Suprapubic skin (tissue), 3 donors: ENCODE data around the gene DRD3.

ENCODE experiments used
- EP300 ChIP-seq: sonication (generic); formaldehyde crosslinking; IDR thresholded peaks from one replicate; pipeline ENCODE4 v1.6.1; 2017; ENCODE audit warnings: antibody characterized with exemption
- TF ChIP-seq, protein P1 (sequence below), 2 donors: fragments of 200-600 bp in 1 of 2; fragments of 450-650 bp in 1 of 2; sonication (generic) in 1 of 2; IDR thresholded peaks; one replicate each; pipeline ENCODE4 v1.5.1; 2016 to 2019; ENCODE audit warnings: antibody characterized with exemption in 2 of 2, mild to moderate bottlenecking in 1 of 2, moderate library complexity in 1 of 2

DNA sequence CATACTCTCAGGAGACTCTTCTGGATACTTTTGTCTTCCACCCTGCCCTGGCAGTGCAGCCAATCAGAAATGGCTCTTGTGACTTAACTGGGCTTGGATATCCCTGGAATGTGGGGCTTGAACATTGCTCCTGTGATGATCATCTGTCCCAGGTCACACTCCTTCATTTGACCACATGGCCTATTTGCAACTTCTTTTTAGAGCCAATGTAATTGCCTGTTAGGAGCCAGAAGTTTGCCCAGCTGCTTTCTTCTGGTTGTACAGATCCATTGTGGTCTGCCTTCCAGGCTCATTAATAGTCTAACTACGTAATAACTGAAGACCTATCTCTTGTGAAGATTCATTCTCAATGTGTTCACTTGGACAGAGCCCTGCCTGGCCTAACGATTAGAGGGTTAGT lies 92.5 kb downstream of the DRD3 start:
- TF ChIP-seq EP300, result no peak
- TF ChIP-seq, protein P1, sequence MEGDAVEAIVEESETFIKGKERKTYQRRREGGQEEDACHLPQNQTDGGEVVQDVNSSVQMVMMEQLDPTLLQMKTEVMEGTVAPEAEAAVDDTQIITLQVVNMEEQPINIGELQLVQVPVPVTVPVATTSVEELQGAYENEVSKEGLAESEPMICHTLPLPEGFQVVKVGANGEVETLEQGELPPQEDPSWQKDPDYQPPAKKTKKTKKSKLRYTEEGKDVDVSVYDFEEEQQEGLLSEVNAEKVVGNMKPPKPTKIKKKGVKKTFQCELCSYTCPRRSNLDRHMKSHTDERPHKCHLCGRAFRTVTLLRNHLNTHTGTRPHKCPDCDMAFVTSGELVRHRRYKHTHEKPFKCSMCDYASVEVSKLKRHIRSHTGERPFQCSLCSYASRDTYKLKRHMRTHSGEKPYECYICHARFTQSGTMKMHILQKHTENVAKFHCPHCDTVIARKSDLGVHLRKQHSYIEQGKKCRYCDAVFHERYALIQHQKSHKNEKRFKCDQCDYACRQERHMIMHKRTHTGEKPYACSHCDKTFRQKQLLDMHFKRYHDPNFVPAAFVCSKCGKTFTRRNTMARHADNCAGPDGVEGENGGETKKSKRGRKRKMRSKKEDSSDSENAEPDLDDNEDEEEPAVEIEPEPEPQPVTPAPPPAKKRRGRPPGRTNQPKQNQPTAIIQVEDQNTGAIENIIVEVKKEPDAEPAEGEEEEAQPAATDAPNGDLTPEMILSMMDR (IDR thresholded peaks at IDR 0.05), result no peak
